ENCODE results near the gene ITPKA.

ITPKA gene

DNA sequence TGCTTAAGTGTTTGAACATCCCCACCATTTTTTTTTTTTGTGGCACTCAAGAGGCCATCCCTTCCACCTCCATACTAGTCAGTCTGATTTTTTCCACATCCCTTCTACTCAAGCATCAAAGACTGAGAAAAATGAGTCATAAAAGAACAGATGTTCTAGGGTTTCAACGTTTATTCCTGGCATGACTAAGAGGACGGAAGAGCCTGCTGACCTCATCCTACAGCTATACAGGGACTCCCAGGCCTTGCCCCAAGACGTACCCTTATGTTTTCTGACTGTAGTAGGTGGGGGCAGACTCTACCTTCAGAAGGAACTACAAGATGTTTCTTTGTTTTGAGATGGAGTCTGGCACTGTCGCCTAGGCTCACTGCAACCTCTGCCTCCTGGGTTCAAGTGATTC lies 3.3 kb upstream of the ITPKA start:
- DNase-seq (ENCODE audit: low read depth in 3 of 3) = no peak

DNA sequence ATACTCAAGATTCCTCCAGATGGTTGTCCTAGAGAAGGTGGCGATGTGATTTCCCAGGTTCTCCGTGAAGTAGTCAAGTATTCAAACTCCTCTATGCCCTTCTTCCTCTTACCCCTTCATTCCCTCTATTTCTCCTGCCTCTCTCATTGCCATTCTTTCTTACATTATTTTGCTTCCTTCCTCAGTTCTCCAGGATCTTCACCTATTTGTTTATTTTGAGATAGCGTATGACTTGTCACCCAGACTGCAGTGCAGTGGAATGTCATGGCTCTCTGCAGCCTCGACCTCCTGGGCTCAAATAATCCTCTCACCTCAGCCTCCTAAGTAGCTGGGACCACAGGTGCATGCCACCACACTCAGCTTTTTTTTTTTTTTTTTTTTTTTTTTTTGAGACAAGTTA lies 1.8 kb upstream of the ITPKA start:
- DNase-seq (ENCODE audit: low read depth in 3 of 3) = no peak

DNA sequence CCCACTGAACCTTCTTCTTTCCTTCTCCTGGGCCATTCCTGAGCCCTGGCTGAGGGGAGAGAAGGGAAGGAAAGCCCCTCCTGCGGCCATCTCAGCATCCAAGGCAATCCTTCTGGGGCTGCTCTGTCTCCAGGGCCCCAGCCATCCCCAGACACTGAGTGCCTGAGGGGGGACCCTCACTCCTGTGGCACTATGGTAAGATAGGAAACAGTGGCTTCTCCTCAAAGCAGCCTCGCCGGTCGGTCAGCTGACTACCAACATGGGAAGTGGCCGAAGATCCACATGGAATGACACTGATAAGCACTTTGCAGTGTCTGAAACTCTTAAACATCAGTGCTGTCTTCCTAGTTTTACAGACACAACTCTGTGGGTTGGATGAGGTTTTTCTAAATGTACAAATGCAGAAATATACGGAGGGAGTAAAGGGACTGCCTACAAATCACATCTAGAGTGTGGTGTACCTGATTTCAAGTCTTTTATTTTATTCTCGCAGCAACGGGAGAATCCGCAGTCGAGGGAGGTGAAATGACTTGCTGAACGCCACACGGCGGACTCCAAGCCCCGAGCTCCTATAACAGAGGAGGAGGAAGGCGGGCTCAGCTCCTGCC lies 973 bp upstream of the ITPKA start:
- no peak for DNase-seq (ENCODE audit: low read depth in 3 of 3)

DNA sequence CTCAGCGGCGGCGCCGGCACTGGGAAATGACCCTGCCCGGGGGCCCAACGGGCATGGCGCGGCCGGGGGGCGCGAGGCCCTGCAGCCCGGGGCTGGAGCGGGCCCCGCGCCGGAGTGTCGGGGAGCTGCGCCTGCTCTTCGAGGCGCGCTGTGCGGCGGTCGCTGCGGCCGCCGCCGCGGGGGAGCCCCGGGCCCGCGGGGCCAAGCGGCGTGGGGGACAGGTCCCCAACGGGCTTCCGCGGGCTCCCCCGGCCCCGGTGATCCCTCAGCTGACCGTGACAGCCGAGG lies 172 bp downstream of the ITPKA start:
- DNase-seq (ENCODE audit: low read depth in 3 of 3) = no peak

DNA sequence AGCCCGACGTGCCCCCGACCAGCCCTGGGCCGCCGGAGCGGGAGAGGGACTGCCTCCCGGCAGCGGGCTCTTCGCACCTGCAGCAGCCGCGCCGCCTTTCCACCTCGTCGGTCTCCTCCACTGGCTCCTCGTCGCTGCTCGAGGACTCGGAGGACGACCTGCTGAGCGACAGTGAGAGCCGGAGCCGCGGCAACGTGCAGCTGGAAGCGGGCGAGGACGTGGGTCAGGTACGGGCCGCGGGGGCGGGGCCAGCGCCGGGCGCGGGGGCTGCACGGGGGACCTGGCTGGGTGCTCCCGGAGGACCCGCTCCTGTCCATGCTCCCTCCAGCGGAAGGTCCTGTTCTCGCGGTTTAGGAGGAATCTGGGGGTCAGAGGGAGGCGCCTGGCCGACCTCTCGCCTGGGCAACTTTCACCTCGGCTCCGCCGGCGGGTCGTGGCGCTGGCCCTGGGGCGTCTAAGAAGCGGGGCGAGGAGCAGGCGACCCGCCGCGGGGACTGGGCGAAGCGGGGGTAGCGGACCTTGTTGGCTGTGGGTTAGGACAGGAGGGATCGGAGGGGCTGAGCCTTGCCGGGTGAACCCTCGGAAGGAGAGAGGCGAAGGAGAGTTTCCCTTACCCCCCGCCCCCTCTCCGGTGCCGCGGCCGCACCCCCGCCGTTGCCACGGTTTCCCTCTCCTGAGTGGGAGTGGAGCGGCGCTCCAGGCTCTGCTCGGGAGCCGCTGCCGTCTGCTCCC lies 682 bp downstream of the ITPKA start:
- DNase-seq (ENCODE audit: low read depth in 3 of 3) = no peak

DNA sequence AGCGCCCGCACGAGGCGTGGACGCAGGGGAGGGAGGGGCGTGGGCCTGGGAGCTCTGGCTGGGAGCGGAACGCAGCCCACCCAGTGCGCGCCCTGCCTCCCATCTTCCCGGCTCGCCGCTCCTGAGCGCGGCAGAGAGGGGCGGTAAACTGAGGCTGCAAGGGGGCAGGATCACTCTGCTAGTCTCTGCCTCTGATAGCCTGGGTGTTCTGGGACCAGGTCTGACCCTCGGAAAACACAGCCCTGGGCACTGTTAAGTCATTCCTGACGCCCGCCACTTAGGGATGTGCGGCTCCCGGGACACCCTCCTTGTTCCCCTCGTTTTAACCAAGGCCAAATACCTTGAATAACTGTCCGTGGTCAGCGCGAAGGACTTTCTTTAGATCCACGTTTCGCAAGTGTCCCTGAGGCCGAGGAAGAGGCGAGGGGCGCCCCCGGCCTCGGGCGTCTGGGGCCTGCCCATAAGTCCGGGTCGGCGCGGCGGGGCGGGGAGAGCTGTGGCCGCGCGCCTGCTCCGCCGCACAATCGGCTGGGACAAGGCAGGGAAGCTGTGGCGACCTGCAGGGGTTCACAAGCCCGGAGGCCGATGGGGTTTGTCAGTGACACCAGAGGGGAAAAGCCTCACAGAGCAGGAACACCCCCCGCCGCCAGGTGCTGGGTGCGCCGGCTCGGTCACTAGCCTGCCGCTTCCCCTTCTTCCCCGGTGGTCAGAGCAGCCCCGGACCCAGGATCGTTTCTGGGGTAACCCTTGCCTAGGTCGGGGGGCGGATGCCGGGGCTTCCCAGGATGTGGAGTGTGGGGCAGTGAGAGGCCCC lies 1.5 kb downstream of the ITPKA start:
- no peak for DNase-seq (ENCODE audit: low read depth in 3 of 3)

DNA sequence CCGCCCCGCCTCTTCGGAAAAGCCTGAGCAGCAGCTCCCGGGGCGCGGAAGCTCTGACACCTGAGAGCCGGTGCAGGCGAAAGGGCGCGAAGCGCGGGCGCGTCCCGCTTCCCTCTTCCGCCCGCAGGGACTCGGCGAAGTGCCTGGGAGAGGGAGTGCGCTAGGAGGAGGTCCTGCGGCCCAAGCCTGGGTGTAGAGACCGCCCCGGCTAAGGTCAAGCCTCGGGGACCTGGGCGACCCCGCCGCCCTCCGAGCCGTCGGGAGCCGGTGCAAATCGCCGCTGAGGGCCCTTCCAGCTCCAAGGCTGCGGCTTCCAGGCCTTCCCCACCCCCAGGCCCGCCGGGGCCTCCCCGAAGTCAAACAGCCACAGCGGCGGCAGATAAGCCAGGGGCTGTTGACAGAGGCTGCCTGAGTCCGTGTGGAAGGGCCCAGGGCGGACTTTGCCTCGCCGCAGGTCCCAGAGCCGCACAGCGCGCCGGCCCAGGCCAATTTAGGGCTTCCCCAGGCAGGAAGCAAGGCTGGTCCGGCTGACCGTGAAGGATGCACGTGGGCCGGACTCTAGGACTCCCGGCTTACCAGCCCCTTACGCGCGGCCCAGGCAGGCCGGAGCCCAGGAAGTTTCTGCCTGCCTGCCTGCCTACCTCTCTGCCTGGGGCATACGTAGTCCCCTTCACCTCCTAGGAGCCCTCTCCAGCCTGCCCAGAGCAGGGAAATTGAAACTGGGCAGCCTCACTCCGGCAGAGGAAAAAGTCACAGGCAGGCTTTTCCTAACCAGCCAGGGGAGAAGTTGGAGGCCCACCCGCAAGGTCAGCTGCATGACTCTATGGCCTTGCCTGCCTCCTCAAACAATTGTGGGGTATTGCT lies 2.3 kb downstream of the ITPKA start:
- DNase-seq (ENCODE audit: low read depth in 3 of 3) = no peak

DNA sequence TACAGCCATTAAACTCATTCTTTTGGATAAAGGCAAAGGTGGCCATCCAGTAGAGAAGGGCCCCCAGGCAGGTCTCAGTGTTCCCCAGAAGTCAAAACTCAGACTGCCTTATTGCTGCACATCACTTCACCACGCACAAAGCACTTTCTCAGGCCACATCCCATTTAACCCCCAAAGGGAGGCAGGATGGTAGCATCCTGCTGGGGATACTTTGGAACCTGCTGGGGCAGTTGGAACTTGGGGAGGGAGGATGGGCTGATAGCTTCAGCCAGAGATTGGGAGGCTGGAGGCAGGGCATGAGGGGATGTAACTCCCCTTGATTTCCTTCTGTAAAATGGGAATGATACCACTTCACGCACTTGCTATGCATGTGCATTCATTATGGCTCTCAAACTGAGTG lies 5.0 kb downstream of the ITPKA start:
- no peak for DNase-seq (ENCODE audit: low read depth in 3 of 3)

DNA sequence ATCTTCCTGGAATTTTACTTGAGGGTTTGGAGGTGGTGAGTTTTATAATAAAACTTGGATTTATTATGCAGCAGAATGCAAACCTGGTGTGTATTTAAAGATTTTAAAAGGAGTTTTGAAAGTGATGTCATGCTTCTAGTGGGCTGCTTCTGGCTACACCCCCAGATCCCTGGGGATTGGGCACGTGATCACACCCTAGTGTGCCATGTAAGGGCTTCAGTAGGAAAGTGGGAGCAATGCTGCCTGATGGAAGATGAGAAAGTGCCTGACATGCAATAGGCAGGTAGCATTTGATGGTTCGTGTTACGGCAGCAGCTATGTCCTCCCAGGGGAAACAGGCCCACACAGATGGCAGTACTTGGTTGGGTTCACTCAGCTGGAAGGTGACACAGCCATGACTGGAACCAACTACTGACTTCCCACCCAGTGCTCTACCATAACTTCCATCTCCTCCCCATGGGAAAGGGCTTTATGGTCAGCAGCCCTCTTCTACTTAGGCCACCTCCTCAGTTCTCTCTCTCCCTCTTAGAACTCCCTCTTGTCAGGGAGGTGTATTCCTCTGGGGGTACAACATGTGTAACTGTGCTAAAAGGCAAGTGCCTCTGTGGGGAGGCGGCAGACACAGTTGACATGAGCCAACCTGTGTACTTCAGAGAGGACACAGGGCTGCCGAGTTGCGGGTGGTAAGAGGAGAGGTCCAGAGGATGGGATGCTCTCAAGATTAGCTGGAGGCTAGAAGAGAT lies 5.6 kb downstream of the ITPKA start:
- DNase-seq (ENCODE audit: low read depth in 3 of 3) = no peak

DNA sequence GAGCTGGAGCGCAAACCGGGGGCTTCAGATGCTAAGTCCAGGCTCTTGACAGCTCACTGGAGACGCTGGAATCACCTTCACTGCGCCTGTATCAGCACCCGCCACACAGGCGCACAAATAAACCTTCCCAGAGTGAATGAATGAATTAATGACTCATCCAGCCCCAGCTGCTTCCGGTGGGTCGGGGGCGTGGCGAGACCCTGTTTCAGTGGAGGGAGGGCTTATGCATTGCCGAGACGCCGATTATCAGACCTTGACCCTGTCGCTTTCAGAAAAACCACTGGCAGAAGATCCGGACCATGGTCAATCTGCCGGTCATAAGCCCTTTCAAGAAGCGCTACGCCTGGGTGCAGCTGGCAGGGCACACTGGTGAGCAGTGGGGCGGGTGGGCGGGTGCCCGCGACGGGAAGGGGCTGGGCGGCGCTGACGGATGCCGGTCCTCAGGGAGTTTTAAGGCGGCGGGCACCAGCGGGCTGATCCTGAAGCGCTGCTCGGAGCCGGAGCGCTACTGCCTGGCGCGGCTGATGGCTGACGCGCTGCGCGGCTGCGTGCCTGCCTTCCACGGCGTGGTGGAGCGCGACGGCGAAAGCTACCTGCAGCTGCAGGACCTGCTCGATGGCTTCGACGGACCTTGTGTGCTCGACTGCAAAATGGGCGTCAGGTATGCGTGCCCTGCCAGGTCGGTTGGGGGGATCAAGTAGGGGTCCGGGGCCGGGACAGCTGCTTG lies 7.7 kb downstream of the ITPKA start:
- DNase-seq (ENCODE audit: low read depth in 3 of 3) = no peak

DNA sequence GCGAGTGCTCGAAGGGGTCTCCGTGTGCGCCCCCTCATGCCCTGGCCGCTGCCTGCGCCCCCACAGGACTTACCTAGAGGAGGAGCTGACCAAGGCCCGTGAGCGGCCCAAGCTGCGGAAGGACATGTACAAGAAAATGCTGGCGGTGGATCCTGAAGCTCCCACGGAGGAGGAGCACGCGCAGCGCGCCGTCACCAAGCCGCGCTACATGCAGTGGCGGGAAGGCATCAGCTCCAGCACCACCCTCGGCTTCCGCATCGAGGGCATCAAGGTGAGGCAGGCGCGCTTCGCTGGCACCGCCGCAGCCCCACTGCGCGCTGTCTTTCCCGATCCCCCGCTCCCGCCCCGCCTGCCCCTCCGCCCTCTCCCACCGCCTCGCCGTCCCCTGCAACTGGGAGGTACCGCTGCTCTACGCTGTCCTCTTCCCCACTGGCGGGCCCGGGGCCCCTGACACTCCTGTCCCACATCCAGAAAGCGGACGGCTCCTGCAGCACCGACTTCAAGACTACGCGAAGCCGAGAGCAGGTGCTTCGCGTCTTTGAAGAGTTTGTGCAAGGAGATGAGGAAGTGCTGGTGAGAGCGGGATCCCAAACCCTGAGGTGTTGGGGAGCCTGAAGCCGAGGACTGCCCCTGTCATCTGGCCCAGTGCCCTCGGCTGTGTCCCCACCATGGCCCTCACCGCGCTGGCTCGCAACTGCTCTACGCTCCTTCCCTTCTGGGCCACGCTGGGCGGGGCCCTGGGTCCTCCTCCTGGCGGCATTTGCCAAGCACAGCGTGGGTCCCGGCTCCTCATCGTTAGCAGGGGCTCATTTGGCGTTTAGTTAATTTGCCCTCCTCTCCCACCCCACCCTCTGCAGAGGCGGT lies 8.5 kb downstream of the ITPKA start:
- DNase-seq (ENCODE audit: low read depth in 3 of 3) = no peak

DNA sequence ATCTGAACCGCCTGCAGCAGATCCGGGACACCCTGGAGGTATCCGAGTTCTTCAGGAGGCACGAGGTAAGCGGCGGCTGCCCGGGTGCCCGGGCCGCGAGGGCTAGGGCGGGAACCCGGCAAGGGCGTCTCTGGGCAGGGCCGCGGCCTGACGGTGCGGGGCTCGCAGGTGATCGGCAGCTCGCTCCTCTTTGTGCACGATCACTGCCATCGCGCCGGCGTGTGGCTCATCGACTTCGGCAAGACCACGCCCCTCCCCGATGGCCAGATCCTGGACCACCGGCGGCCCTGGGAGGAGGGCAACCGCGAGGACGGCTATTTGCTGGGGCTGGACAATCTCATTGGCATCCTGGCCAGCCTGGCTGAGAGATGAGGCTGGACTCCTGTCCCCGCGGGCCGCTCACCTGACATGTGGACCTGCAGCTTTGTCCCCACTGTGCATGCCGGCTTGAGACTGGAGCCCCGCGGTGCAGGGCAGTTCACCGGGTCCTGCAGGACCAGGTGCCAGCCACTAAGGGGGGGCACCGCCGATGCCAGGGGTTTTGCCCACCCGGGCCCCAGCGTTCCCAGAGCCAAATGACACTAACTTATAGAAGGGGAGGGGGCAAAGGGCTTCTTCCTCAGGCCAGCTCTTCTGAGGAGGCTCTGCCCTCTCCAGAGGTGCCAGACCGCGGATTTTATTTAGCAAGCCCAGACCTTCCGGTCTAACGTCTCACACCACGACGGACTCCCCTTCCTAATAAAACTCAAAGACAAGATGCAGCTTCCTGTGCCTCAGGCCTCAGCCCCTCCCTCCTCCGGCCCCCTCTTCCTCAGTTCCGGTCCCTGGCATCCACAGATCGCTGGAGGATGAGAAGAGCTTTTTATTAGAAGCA lies 9.4 kb downstream of the ITPKA start:
- no peak for DNase-seq (ENCODE audit: low read depth in 3 of 3)

DNA sequence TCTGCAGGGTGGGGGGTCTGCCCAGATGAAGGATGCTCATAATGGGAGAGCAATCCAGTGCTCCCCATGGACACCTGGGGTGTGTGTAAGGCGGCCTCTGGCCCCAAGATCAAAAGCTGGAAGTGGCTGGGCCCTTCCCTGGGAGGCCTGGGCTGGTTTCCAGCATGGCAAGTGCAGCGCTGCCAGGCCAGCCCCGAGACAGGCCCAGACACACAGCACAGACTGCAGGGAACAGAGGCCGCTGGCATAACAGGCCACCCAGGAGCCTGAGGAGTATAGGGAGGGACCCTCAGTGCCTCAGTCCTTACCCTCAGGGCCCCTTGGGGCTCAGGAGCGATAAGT lies 10.0 kb downstream of the ITPKA start:
- no peak for DNase-seq (ENCODE audit: low read depth in 3 of 3)

DNA sequence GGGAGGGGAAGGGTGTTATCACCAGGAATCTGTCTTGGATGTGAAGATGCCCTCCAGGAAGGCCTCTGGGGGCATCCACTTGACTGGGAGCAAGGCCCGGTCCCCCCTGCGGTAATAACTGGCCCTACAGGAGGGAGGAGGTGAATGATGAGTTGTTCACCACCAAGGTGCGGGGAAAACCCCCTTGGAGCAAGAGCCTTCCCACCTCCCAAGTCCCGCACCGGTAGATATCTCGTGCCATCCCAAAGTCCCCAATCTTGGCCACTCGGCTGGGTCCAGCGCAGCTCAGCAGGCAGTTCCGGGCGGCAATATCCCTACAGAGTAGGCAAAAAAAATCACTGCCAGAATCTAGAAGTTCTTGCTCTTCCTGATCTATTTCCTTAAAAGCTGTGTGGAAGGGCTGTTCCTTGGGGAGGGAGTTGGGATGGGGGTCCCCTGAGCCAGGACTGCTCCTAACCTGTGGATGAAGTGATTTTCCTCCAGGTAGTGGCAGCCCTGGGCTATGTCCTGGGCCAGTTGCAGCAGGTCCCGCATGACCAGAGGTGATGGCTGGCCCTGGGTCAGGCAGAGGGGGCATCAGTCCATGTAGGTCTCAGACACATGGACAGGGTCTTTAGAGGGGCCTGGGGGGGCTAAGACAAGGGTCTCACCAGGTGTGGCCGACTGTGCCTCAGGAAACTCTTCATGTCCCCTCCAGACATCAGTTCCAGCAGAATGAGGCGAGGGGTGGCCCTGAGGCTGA lies 11.2 kb downstream of the ITPKA start:
- DNase-seq (ENCODE audit: low read depth in 3 of 3) = no peak

DNA sequence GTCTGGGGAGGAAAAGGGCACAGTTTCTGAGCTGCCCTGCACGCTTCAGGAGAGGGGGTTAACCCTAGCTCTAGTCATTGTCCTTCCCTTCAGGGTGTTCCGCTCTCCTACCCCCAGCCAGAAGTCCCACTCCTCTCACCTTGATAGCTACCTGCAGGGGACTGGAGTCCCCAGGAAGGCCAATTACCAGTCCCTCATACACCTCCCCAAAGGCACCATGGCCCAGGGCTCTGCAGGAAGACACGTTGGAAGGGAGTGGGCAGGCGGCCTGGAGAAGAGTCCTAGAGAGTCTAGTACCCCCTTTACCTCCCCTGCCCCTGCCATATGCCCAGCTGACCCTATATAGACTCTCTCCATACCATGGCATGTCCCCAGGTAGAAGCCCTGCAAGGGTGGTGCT lies 12.1 kb downstream of the ITPKA start:
- DNase-seq (ENCODE audit: low read depth in 3 of 3) = no peak

DNA sequence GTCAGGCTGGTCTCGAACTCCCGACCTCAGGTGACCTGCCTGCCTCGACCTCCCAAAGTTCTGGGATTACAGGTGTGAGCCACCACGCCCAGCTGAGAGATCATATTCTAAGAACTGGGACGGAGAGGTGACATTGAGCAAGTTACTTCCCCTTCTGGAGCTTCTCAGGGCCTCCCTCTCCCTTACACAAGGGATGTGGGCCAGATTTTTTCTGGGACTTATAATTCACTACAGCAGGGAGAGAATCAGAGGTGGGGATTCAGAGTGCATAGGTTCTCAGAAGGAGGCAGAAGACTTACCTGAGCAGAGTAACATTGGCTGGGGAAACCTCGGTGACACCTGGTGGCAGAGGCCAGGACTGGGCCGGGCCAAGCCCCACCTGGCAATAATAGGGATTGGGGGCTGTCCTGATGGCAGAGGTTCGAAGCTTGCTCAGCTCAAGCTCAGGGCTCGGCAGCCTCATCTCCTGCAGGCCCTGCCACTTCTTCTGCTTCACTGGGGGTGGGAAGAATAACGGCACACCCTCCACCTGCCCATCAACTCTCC lies 13.2 kb downstream of the ITPKA start:
- DNase-seq (ENCODE audit: low read depth in 3 of 3) = no peak

DNA sequence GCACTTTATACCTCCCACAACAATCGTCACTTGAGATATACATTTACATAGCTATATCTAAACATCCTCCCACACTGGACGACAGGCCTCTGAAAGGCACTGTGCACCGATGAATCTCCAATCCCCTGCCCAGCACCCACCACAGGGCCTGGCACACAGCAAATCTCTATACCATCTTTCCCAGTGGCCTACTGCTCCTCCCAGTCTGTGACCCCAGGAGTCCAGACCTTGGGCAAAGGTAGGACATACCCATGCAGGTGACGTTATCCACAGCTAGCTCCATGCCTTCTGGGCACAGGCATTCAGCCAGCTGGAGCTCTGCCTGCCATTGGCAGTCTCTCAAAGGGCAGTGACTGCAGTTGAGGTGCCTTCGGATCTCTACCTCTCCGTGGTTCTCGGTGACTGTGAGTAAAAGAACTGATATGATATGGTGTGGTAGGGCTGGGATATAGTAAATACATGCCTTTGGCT lies 14.2 kb downstream of the ITPKA start:
- DNase-seq (ENCODE audit: low read depth in 3 of 3) = no peak

DNA sequence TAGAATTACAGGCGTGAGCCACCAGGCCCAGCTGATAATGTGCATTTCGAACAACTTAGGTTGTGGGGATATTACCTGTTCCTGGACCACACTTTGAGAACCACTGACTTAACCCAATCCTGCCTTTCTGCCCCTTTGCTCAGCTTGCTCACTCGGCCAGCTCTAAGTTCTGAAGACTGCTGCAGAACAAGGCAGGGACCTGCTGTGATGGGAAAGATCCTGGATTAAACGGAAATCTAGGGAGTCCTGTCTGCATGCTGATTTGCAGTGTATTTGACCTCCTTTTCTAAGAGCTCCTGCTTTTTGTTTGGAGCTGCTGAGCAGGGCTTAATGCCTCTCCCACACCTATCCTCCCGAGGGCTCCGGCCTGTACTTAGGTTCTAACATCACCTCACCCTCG lies 17.1 kb downstream of the ITPKA start:
- no peak for DNase-seq (ENCODE audit: low read depth in 3 of 3)

All from stimulated activated CD4-positive, alpha-beta T cell treated with anti-CD3 and anti-CD28 coated beads, TNF-alpha, amount 100 ng/mL, for 24 hours (primary cell).